AG09309 (cell line): ENCODE measurements around the gene SOX6.
"Not testable (repeated sequence)": the region's sequence is repeated elsewhere in the genome, so short reads cannot be mapped to it uniquely, and the experiment has no call there.

Source experiments
- DNase-seq: peaks from one replicate; pipeline ENCODE4 v3.0.0-alpha.2; 2010; ENCODE audit warnings: low read depth
- H3K4me3 ChIP-seq: 2 replicates; pipeline ENCODE4 v1.5.1; 2011; ENCODE audit warnings: mild to moderate bottlenecking, low read depth, low read length, moderate library complexity; ENCODE audit not compliant: control insufficient read depth
- CTCF ChIP-seq: IDR thresholded peaks from 2 replicates; pipeline ENCODE4 v1.5.1; 2011; ENCODE audit warnings: mild to moderate bottlenecking, low read depth, low read length, inconsistent platforms; ENCODE audit not compliant: insufficient read depth, control insufficient read depth; ENCODE audit errors: missing control alignments

Gene SOX6

GRCh38 chr11:16151138-16151537 lies 205.2 kb downstream of the SOX6 start:
- no peak for TF ChIP-seq CTCF
- no peak overlapping the region for H3K4me3 ChIP-seq
- no peak for DNase-seq

GRCh38 chr11:16149476-16149875 lies 206.9 kb downstream of the SOX6 start:
- no peak overlapping the region for H3K4me3 ChIP-seq
- no peak for DNase-seq
- no peak for TF ChIP-seq CTCF

GRCh38 chr11:16148301-16148931 lies 207.9 kb downstream of the SOX6 start:
- DNase-seq: no peak
- no peak for TF ChIP-seq CTCF
- no peak overlapping the region for H3K4me3 ChIP-seq

GRCh38 chr11:16146980-16147379 lies 209.4 kb downstream of the SOX6 start:
- DNase-seq, H3K4me3 ChIP-seq: not testable (repeated sequence)

GRCh38 chr11:16141614-16142013 lies 214.7 kb downstream of the SOX6 start:
- DNase-seq, H3K4me3 ChIP-seq: not testable (repeated sequence)

- not testable (repeated sequence) for H3K4me3 ChIP-seq, DNase-seq
Measured at GRCh38 chr11:16141162-16141561, 215.2 kb downstream of the SOX6 start.

GRCh38 chr11:16136792-16137390 lies 219.5 kb downstream of the SOX6 start:
- DNase-seq: no peak

GRCh38 chr11:16133867-16134266 lies 222.5 kb downstream of the SOX6 start:
- H3K4me3 ChIP-seq: no peak overlapping the region
- DNase-seq: no peak
- TF ChIP-seq CTCF: no peak

More at GRCh38 chr11:16136792-16137390, 219.5 kb downstream of the SOX6 start:
- TF ChIP-seq CTCF: no peak
- H3K4me3 ChIP-seq: no peak overlapping the region
